ENCODE measurements around the gene ATP1A4.

DNA sequence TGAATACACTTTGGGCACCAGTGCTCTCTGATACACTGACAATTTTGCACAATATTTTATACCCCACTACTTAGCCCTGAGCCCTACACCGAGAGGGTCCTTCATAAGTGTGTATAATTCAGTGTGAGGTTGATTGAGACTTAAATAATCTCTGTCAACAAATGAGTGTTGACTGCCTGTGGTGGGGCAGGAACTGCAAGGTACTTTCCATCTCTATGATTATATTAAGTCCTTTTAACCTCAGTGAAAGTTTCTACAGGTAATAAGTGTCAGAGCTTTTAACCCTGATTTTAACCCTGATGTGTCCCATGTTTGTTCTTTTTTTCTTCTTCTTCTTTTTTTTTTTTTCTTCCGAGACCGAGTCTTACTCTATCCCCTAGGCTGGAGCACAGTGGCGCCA is 44.7 kb downstream of the ATP1A4 start:
- TF ChIP-seq, protein P1, sequence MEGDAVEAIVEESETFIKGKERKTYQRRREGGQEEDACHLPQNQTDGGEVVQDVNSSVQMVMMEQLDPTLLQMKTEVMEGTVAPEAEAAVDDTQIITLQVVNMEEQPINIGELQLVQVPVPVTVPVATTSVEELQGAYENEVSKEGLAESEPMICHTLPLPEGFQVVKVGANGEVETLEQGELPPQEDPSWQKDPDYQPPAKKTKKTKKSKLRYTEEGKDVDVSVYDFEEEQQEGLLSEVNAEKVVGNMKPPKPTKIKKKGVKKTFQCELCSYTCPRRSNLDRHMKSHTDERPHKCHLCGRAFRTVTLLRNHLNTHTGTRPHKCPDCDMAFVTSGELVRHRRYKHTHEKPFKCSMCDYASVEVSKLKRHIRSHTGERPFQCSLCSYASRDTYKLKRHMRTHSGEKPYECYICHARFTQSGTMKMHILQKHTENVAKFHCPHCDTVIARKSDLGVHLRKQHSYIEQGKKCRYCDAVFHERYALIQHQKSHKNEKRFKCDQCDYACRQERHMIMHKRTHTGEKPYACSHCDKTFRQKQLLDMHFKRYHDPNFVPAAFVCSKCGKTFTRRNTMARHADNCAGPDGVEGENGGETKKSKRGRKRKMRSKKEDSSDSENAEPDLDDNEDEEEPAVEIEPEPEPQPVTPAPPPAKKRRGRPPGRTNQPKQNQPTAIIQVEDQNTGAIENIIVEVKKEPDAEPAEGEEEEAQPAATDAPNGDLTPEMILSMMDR (IDR thresholded peaks at IDR 0.05; ENCODE audit: low read depth, low read length, poor library complexity, severe bottlenecking): no peak
- TF ChIP-seq EZH2phosphoT487 (IDR thresholded peaks at IDR 0.05; ENCODE audit: borderline replicate concordance, low read length): no peak

Measured in DOHH2 (cell line).